IMR-90 (cell line): Measurements from ENCODE around the gene ZGLP1. TPM values are rescaled to one million over a fixed set of nuclear protein-coding genes. Genes with fewer than 3 reads are reported as not detected.

Experiments used
- ATAC-seq: fragments of 200-7000 bp; cut with Tn5 transposase; 2 replicates; pipeline ENCODE4 v1.9.1; 2020; ENCODE audit warnings: low read depth, mild to moderate bottlenecking, moderate library complexity
- BruUV-seq: library from RNA; stranded (reverse); fragments of 400-500 nt; replicated peaks from 2 replicates; lab custom pipeline; 2021; lab: Mats Ljungman, UMichigan
- CTCF ChIA-PET: fragments of 300-600 bp; formaldehyde crosslinking; extraction: SDS; loops from one replicate; lab custom pipeline; 2021; ENCODE audit warnings: antibody characterized with exemption; lab: Yijun Ruan, JAX
- POLR2A ChIA-PET: fragments of 300-600 bp; sonication (Branson Sonifier 250); formaldehyde crosslinking; loops from one replicate; lab custom pipeline; 2022; ENCODE audit warnings: antibody characterized with exemption; ENCODE audit not compliant: unreplicated experiment; lab: Charles Lee
- DNase-seq: peaks from one replicate; pipeline ENCODE4 v3.0.0; 2013
- H2AFZ ChIP-seq: replicated peaks from 2 replicates; pipeline ENCODE3; 2013; ENCODE audit warnings: low read length, mild to moderate bottlenecking; ENCODE audit not compliant: poor library complexity
- H2AK5ac ChIP-seq: 2 replicates; pipeline ENCODE4 v1.6.1; 2013; ENCODE audit warnings: low read depth, low read length, inconsistent platforms
- H2AK9ac ChIP-seq: replicated peaks from 2 replicates; pipeline ENCODE3; 2013; ENCODE audit warnings: mild to moderate bottlenecking, low read depth, low read length, moderate library complexity; ENCODE audit not compliant: poor library complexity
- H2BK120ac ChIP-seq: 2 replicates; pipeline ENCODE4 v1.6.1; 2013; ENCODE audit warnings: low read depth, low read length, inconsistent platforms
- H2BK15ac ChIP-seq: 3 replicates; pipeline ENCODE4 v1.6.1; 2013; ENCODE audit warnings: low read depth, low read length, inconsistent platforms
- H2BK20ac ChIP-seq: 2 replicates; pipeline ENCODE4 v1.6.1; 2013; ENCODE audit warnings: low read depth, mild to moderate bottlenecking, inconsistent platforms, low read length, moderate library complexity
- H2BK5ac ChIP-seq: 2 replicates; pipeline ENCODE4 v1.6.1; 2013; ENCODE audit warnings: mild to moderate bottlenecking, low read depth, low read length, inconsistent platforms; ENCODE audit not compliant: poor library complexity, severe bottlenecking
- H3K14ac ChIP-seq: replicated peaks from 2 replicates; pipeline ENCODE4 v1.6.1; 2013; ENCODE audit warnings: low read depth, low read length, inconsistent platforms
- H3K18ac ChIP-seq: 2 replicates; pipeline ENCODE4 v1.6.1; 2013; ENCODE audit warnings: low read depth, low read length, control low read depth
- H3K23ac ChIP-seq: 2 replicates; pipeline ENCODE4 v1.6.1; 2013; ENCODE audit warnings: low read depth, low read length, inconsistent platforms
- H3K27ac ChIP-seq: 2 replicates; pipeline ENCODE4 v1.5.1; 2013; ENCODE audit warnings: mild to moderate bottlenecking, control low read depth, low read length; ENCODE audit not compliant: insufficient read depth
- H3K27me3 ChIP-seq: 2 replicates; pipeline ENCODE4 v1.6.1; 2013; ENCODE audit warnings: low read length; ENCODE audit not compliant: control insufficient read depth, insufficient read depth
- H3K36me3 ChIP-seq: 2 replicates; pipeline ENCODE4 v1.6.1; 2013; ENCODE audit warnings: low read length, mixed read lengths; ENCODE audit not compliant: control insufficient read depth, insufficient read depth
- H3K4ac ChIP-seq: 2 replicates; pipeline ENCODE4 v1.6.1; 2013; ENCODE audit warnings: low read depth, low read length, inconsistent platforms
- H3K4me1 ChIP-seq: 2 replicates; pipeline ENCODE4 v1.6.1; 2013; ENCODE audit warnings: low read length, mixed read lengths; ENCODE audit not compliant: control insufficient read depth, insufficient read depth
- H3K4me2 ChIP-seq: 2 replicates; pipeline ENCODE4 v1.6.1; 2013; ENCODE audit warnings: low read depth, mild to moderate bottlenecking, control low read depth, low read length, moderate library complexity
- H3K4me3 ChIP-seq: 2 replicates; pipeline ENCODE4 v1.5.1; 2013; ENCODE audit warnings: low read depth, mild to moderate bottlenecking, control low read depth, low read length, moderate library complexity; ENCODE audit not compliant: insufficient read depth
- H3K56ac ChIP-seq: 2 replicates; pipeline ENCODE4 v1.6.1; 2013; ENCODE audit warnings: low read length, inconsistent platforms; ENCODE audit not compliant: insufficient read depth; ENCODE audit errors: extremely low read depth
- H3K79me1 ChIP-seq, 2 experiments: 2 replicates each; pipeline ENCODE4 v1.6.1; 2013; ENCODE audit warnings: low read length in 2 of 2, inconsistent platforms in 1 of 2, low read depth in 1 of 2
- H3K9ac ChIP-seq: 2 replicates; pipeline ENCODE4 v1.6.1; 2013; ENCODE audit warnings: low read depth, low read length, control low read depth
- H3K9me1 ChIP-seq: 2 replicates; pipeline ENCODE4 v1.6.1; 2013; ENCODE audit warnings: low read length, inconsistent platforms; ENCODE audit not compliant: insufficient read depth
- H3K9me3 ChIP-seq: 2 replicates; pipeline ENCODE4 v1.6.1; 2013; ENCODE audit warnings: low read length; ENCODE audit not compliant: control insufficient read depth, insufficient read depth
- H4K20me1 ChIP-seq: 2 replicates; pipeline ENCODE4 v1.6.1; 2013; ENCODE audit warnings: low read length, inconsistent platforms; ENCODE audit not compliant: insufficient read depth
- H4K5ac ChIP-seq: 2 replicates; pipeline ENCODE4 v1.6.1; 2013; ENCODE audit warnings: mild to moderate bottlenecking, low read depth, low read length, control low read depth
- H4K8ac ChIP-seq, 2 experiments: 2 replicates each; pipeline ENCODE4 v1.6.1; 2013; ENCODE audit warnings: low read depth in 2 of 2, low read length in 2 of 2, control low read depth in 1 of 2, inconsistent platforms in 1 of 2
- H4K91ac ChIP-seq: 2 replicates; pipeline ENCODE4 v1.6.1; 2013; ENCODE audit warnings: low read depth, low read length, inconsistent platforms; ENCODE audit not compliant: insufficient read depth
- MAZ ChIP-seq: IDR thresholded peaks from 2 replicates; pipeline ENCODE4 v1.6.1; 2012; ENCODE audit warnings: low read depth, mild to moderate bottlenecking, low read length, improper control_type of control experiment, moderate library complexity, borderline replicate concordance
- RAD21 ChIP-seq: IDR thresholded peaks from 2 replicates; pipeline ENCODE4 v1.6.1; 2012; ENCODE audit warnings: low read length, improper control_type of control experiment
- SMC3 ChIP-seq: fragments of 150-350 bp; IDR thresholded peaks from 2 replicates; pipeline ENCODE4 v1.6.1; 2016; ENCODE audit warnings: low read depth, mild to moderate bottlenecking, antibody characterized with exemption, low read length, moderate library complexity
- WGBS, 2 experiments: methylation state at CpG; one replicate each; pipeline versions ENCODE4 v1.1.5 to v1.1.7; 2013; ENCODE audit warnings: missing lambda C conversion rate in 2 of 2; ENCODE audit not compliant: insufficient read length in 1 of 2; ENCODE audit errors: extremely low coverage in 2 of 2; 5-methylcytosine and 5-hydroxymethylcytosine counted together
- dilution Hi-C: fragments of 300-500 bp; cut with HindIII; formaldehyde crosslinking; loops from one replicate; pipeline ENCODE4 v1.14.3; 2018; ENCODE audit warnings: low sequenced_read_pairs; ENCODE audit not compliant: unreplicated experiment
- in situ Hi-C: fragments of 300-500 bp; cut with MboI; formaldehyde crosslinking; loops from 3 replicates; pipeline ENCODE4 v1.14.3; 2019; ENCODE audit warnings: low sequenced_read_pairs, inconsistent platforms, mixed read lengths
- intact Hi-C: fragments of 100-400 bp; cut with micrococcal nuclease; formaldehyde crosslinking; loops from 2 replicates; pipeline ENCODE4 v1.10.0; 2022
- polyA plus RNA-seq, 3 experiments: library from polyadenylated mRNA; depleted of rRNA; stranded (reverse); fragments of >200 nt; gene quantifications; 2 replicates each; pipeline ENCODE4 v1.2.3, GENCODE V29; 2012; ENCODE audit warnings: low replicate concordance in 1 of 3
- total RNA-seq: library from RNA; depleted of rRNA; stranded (reverse); fragments of >200 nt; gene quantifications from 2 replicates; pipeline ENCODE4 v1.2.3, GENCODE V29; 2012
- TF ChIP-seq, protein P1 (sequence below): conservative IDR thresholded peaks from 2 replicates; pipeline ENCODE4 v1.5.1; 2012; ENCODE audit warnings: mild to moderate bottlenecking, low read depth, low read length, improper control_type of control experiment

Gene ZGLP1
- total and polyA plus RNA-seq, 2 of the 4 experiments (the other 2 are of a cell fraction): 0.54 to 3.1 TPM

DNA sequence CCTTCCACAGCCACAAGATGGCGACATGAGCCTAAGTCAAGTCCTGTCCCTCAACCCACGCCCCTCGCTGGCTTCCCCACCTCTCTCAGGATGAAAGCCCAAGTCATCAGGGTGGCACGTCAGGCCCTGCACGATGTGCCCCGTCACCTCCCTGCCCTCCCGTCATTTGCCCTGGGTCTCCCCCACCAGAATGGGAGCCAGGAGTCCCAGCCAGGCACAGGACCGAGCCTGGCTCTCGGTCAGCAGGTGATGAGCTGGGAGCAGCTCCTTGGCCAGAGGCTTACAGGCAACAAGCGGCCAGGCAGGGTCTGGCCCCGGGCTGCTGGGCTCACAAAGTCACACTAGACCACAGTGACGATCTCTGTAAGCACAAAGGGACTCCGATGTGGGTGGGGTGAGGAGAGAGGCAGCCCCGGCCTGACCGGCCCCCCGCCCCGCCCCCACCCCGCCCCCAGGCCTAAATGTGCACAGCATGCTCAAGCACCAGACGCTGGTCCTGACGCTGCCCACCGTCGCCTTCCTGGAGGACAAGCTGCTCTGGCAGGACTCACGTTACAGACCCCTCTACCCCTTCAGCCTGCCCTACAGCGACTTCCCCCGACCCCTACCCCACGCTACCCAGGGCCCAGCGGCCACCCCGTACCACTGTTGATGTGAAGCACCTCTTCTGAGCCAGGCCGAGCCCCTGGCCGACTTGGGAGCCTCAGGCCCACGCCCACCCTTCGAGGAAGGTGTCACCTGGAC, 50.3 kb downstream of the ZGLP1 start:
- in situ Hi-C loops: no loop called here
- dilution Hi-C loops: no loop called here
- TF ChIP-seq MAZ: no peak
- peak; percentile 62 for TF ChIP-seq SMC3
- TF ChIP-seq, protein P1, sequence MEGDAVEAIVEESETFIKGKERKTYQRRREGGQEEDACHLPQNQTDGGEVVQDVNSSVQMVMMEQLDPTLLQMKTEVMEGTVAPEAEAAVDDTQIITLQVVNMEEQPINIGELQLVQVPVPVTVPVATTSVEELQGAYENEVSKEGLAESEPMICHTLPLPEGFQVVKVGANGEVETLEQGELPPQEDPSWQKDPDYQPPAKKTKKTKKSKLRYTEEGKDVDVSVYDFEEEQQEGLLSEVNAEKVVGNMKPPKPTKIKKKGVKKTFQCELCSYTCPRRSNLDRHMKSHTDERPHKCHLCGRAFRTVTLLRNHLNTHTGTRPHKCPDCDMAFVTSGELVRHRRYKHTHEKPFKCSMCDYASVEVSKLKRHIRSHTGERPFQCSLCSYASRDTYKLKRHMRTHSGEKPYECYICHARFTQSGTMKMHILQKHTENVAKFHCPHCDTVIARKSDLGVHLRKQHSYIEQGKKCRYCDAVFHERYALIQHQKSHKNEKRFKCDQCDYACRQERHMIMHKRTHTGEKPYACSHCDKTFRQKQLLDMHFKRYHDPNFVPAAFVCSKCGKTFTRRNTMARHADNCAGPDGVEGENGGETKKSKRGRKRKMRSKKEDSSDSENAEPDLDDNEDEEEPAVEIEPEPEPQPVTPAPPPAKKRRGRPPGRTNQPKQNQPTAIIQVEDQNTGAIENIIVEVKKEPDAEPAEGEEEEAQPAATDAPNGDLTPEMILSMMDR: peak; percentile 79
- TF ChIP-seq RAD21: peak; percentile 81

More for the DNA sequence above, 50.3 kb downstream of the ZGLP1 start:
- Histone ChIP-seq H3K9me1 (no peaks in the 10 kb centered on the region), H2BK20ac (no peak overlapping the region), H3K9me3 (no peaks in the 10 kb centered on the region), H3K23ac (no peak overlapping the region), H3K79me1 (peaks cover 6 to 7% of the 10 kb centered on the region in 2 experiments; a peak in 2 of 4 replicates), H2BK15ac (no peak overlapping the region), H3K4me2 (no peak overlapping the region), H4K20me1 (no peaks in the 10 kb centered on the region), H2BK120ac (no peak overlapping the region), H3K27me3 (no peaks in the 10 kb centered on the region), H4K5ac (no peak overlapping the region), H3K36me3 (peaks cover 34% of the 10 kb centered on the region), H2AK9ac (peak overlapping the region; percentile 19), H3K9ac (no peak overlapping the region), H2AK5ac (no peak overlapping the region), H3K27ac (no peak overlapping the region), H3K4me1 (no peaks in the 10 kb centered on the region), H3K4me3 (no peak overlapping the region), H2BK5ac (no peak overlapping the region), H3K56ac (no peak overlapping the region), H3K14ac (no peak overlapping the region), H3K18ac (no peak overlapping the region), H2AFZ (peak overlapping the region; percentile 39), H4K91ac (no peak overlapping the region), H4K8ac (no peak overlapping the region), H3K4ac (no peak overlapping the region)
- POLR2A ChIA-PET: interaction anchor here (0.6 kb wide), 1 partner anchor 14 kb away, joined by 3 read pairs; no protein-coding TSS in a partner anchor
- BruUV-seq: no TSS peak
- 72% methylated on average over 14 of the region's 32 CpGs; no CpG with 5 or more reads in 1 of the 2 experiments for WGBS, 2 experiments
- CTCF ChIA-PET: interaction anchor here (1.0 to 2.5 kb wide), 5 partner anchors 9 to 328 kb away, joined by 3 to 7 read pairs (median 6); no protein-coding TSS in a partner anchor
- peak; percentile 85 for ATAC-seq
- peak; percentile 85 for DNase-seq
- intact Hi-C loops: loop anchor here (1.0 to 10.0 kb wide), 2 partner anchors 130 to 235 kb away; no protein-coding TSS in a partner anchor
